ENCODE measurements around the gene NTN5. TPM values are rescaled to one million over a fixed set of nuclear protein-coding genes. Genes with fewer than 3 reads are reported as not detected.

NTN5 gene
- total and polyA plus RNA-seq, 10 of the 15 experiments (the other 5 are each of a cell fraction or from before 2014, with no cell fraction given), result 0.07 to 0.22 TPM; not detected in 8

DNA sequence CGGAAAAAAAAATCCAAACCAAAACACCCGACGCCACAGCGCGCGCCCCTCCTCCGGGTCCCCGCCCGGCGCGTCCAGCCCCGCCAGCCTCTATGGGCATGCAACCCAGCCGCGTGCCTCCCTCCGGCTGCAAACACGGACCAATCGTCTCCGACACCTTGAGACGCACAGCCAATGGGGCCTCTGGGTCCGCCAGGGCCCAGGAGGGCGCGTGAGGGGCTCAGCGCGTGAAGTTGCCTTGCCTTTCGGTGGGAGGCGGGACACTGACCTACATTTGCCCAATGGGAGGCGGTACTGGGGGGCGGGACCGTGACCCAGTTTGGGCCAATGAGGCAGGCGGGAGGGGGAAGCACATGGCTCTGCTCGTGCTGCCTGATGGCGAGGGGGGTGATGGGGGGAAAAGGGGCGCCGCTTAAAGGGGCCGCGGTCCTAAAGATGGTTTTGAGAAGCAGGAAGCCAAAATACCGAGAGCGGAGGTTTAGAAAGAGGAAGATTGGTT, 35.3 kb downstream of the NTN5 start (continued):
- TF ChIP-seq RCOR1 (conservative IDR thresholded peaks at IDR 0.05; ENCODE audit: low read depth, low read length) (no peak; the same call in 1 of the 2 replicates), LARP7 (IDR thresholded peaks at IDR 0.05) (no peak), SMAD1 (IDR thresholded peaks at IDR 0.05; ENCODE audit: low read depth, partially characterized antibody) (no peak), SREBF1 (IDR thresholded peaks at IDR 0.05; ENCODE audit: low read length) (no peak), GABPA (IDR thresholded peaks at IDR 0.05; ENCODE audit: low read depth) (no peak), CUX1 (IDR thresholded peaks at IDR 0.05; ENCODE audit: insufficient replicate concordance, low read depth, low read length) (peak; percentile 13), ESRRA (IDR thresholded peaks at IDR 0.05; ENCODE audit: low read length) (peak; percentile 63; the same call in 1 of the 2 replicates), HDGF (IDR thresholded peaks at IDR 0.05) (peak; percentile 99), RFX5 (IDR thresholded peaks at IDR 0.05; ENCODE audit: low read depth, low read length) (peak; percentile 74; the same call in 1 of the 2 replicates), MEF2B (IDR thresholded peaks at IDR 0.05; ENCODE audit: partially characterized antibody, poor library complexity, severe bottlenecking) (peak; percentile 100), TARDBP (IDR thresholded peaks at IDR 0.05; ENCODE audit: borderline replicate concordance) (peak; percentile 40; the same call in 1 of the 2 replicates), CREM (IDR thresholded peaks at IDR 0.05; ENCODE audit: low read depth) (peak; percentile 53), PML (IDR thresholded peaks at IDR 0.05; ENCODE audit: low read length) (no peak), EED (IDR thresholded peaks at IDR 0.05; ENCODE audit: low read depth) (no peak), PRDM15 (CRISPR knock-in tag; IDR thresholded peaks at IDR 0.05) (no peak), POU2F2 (IDR thresholded peaks at IDR 0.05; ENCODE audit: borderline replicate concordance, low read depth, low read length) (peak; percentile 15; the same call in 1 of the 3 replicates), CEBPB (IDR thresholded peaks at IDR 0.05; ENCODE audit: borderline replicate concordance in 1 of 2, low read depth in 2 of 2, low read length in 2 of 2) (no peak)
- TF ChIP-seq, protein P1, sequence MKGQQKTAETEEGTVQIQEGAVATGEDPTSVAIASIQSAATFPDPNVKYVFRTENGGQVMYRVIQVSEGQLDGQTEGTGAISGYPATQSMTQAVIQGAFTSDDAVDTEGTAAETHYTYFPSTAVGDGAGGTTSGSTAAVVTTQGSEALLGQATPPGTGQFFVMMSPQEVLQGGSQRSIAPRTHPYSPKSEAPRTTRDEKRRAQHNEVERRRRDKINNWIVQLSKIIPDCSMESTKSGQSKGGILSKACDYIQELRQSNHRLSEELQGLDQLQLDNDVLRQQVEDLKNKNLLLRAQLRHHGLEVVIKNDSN (IDR thresholded peaks at IDR 0.05; ENCODE audit: borderline replicate concordance, extremely low read length, insufficient read depth, low read depth, low read length), result peak; percentile 82

All from GM12878 (cell line).